Stomach (tissue), 9 donors: ENCODE results near the gene QRSL1. TPM values are rescaled to one million over a fixed set of nuclear protein-coding genes. Genes with fewer than 3 reads are reported as not detected.

ENCODE experiments used
- DNase-seq, 2 donors: peaks; one replicate each; pipeline versions ENCODE4 v3.0.0 to v3.0.0-alpha.2; 2013 to 2019
- H3K27ac ChIP-seq, 5 donors: fragments of 200-600 bp in 4 of 5; sonication (generic) in 4 of 5; one replicate each; pipeline ENCODE4 v1.5.1; 2013 to 2019; ENCODE audit warnings: mild to moderate bottlenecking in 1 of 5, moderate library complexity in 1 of 5
- H3K27me3 ChIP-seq, 3 donors: fragments of 200-600 bp; sonication (generic); one replicate each; pipeline ENCODE4 v1.5.1; 2017 to 2019; ENCODE audit warnings: mixed run types in 1 of 3
- H3K36me3 ChIP-seq, 4 donors: fragments of 200-600 bp; sonication (generic); 1 replicate in 3 of 4; 2 replicates in 1 of 4; pipeline ENCODE4 v1.5.1; 2016 to 2019
- H3K4me1 ChIP-seq, 4 donors: fragments of 200-600 bp; sonication (generic); one replicate each; pipeline ENCODE4 v1.5.1; 2016 to 2019
- H3K4me3 ChIP-seq, 4 donors: fragments of 200-600 bp; sonication (generic) in 3 of 4; one replicate each; pipeline ENCODE4 v1.5.1; 2016 to 2019; ENCODE audit warnings: mild to moderate bottlenecking in 1 of 4
- H3K9me3 ChIP-seq, 4 donors: fragments of 200-600 bp; sonication (generic); one replicate each; pipeline ENCODE4 v1.5.1; 2016 to 2019
- CTCF ChIP-seq, 7 experiments: fragments of 450-650 bp in 4 of 7; fragments of 200-600 bp in 3 of 7; sonication (generic) in 3 of 7; IDR thresholded peaks; one replicate each; pipeline ENCODE4 v1.5.1; 2016 to 2019; ENCODE audit warnings: antibody characterized with exemption in 7 of 7, control low read depth in 2 of 7, mild to moderate bottlenecking in 1 of 7
- EP300 ChIP-seq: sonication (generic); formaldehyde crosslinking; IDR thresholded peaks from one replicate; pipeline ENCODE4 v1.6.1; 2017; ENCODE audit warnings: antibody characterized with exemption
- POLR2A ChIP-seq, 4 donors: fragments of 450-650 bp; IDR thresholded peaks; one replicate each; pipeline ENCODE4 v1.6.1; 2016; ENCODE audit warnings: antibody characterized with exemption in 4 of 4, control low read depth in 2 of 4, mild to moderate bottlenecking in 1 of 4, moderate library complexity in 1 of 4
- POLR2AphosphoS5 ChIP-seq, 3 donors: sonication (generic); formaldehyde crosslinking; IDR thresholded peaks; one replicate each; pipeline ENCODE4 v1.6.1; 2016; ENCODE audit warnings: antibody characterized with exemption in 3 of 3
- WGBS, 5 donors: extraction: QIAGEN DNeasy Blood & Tissue Kit in 3 of 5; methylation state at CpG; one replicate each; pipeline versions ENCODE4 v1.1.5 to v1.1.7; 2013 to 2018; 5-methylcytosine and 5-hydroxymethylcytosine counted together
- intact Hi-C: fragments of 100-400 bp; cut with DNase I; formaldehyde crosslinking; loops from one replicate; pipeline ENCODE4 v1.15.1; 2023; ENCODE audit warnings: low total_unique reads
- polyA plus RNA-seq, 3 donors: library from polyadenylated mRNA; stranded (reverse); fragments of 200-250 nt; gene quantifications; one replicate each; pipeline ENCODE4 v1.2.3, GENCODE V29; 2013
- total RNA-seq, 5 donors: library from RNA; depleted of rRNA; stranded (reverse); fragments of >200 nt; gene quantifications; one replicate each; pipeline versions ENCODE4 v1.1.0 to v1.2.3, GENCODE V29; 2014 to 2016
- donor health status: healthy with polysubstance abuse.
- donor health status: Bipolar disorder and iron deficiency.
- donor health status: healthy.

The QRSL1 gene
- total and polyA plus RNA-seq, 8 donors = 2.3 to 19.8 (median 6.9) TPM

DNA sequence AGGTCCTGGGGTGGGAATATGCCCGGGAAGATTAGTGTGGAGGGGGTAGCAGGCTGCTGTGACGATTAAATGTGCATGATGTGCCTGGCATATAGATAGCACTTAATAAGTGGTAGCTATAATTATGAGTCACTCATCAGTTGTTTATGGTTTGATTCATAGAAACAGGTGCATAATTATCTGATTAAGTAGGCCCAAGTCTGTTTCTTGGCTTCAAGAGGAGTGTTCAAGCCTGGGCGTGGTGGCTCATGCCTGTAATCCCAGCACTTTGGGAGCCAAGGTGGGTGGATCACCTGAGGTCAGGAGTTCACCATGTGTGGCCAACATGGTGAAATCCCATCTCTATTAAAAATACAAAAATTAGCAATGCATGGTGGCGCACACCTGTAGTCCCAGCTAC lies 74.9 kb downstream of the QRSL1 start:
- peaks cover 0 to 21% (median 11%) of the 10 kb centered on the region in 4 donors for H3K4me1 ChIP-seq
- TF ChIP-seq POLR2AphosphoS5 (IDR thresholded peaks at IDR 0.05) (no peak), CTCF (IDR thresholded peaks at IDR 0.05) (no peak), POLR2A (IDR thresholded peaks at IDR 0.05) (no peak), EP300 (no peak)
- 85 to 95% (median 92%) methylated on average over 4 of the region's 4 CpGs for WGBS, 5 donors
- no peaks in the 10 kb centered on the region for H3K36me3 ChIP-seq
- no peak overlapping the region for H3K4me3 ChIP-seq
- no peak overlapping the region for H3K27ac ChIP-seq
- DNase-seq = no peak
- intact Hi-C loops = no loop called here
- H3K27me3 ChIP-seq = no peaks in the 10 kb centered on the region
- peaks cover 0 to 11% (median 4%) of the 10 kb centered on the region in 4 donors for H3K9me3 ChIP-seq

- no peaks in the 10 kb centered on the region for H3K36me3 ChIP-seq
- intact Hi-C loops = no loop called here
- no peak for TF ChIP-seq EP300
- TF ChIP-seq POLR2A (IDR thresholded peaks at IDR 0.05) = no peak
- TF ChIP-seq POLR2AphosphoS5 (IDR thresholded peaks at IDR 0.05) = no peak
- no peak for TF ChIP-seq CTCF (IDR thresholded peaks at IDR 0.05)
- H3K27ac ChIP-seq = no peak overlapping the region
- no peak overlapping the region for H3K4me3 ChIP-seq
- H3K27me3 ChIP-seq = no peaks in the 10 kb centered on the region
- H3K9me3 ChIP-seq = peaks cover 0 to 11% (median 4%) of the 10 kb centered on the region in 4 donors
- H3K4me1 ChIP-seq = peaks cover 0 to 21% (median 11%) of the 10 kb centered on the region in 4 donors
- 91 to 95% (median 93%) methylated on average over 6 of the region's 6 CpGs for WGBS, 5 donors
- no peak for DNase-seq
These were observed 75.8 kb downstream of the QRSL1 start for GRCh38 chr6:106705156-106705555.

GRCh38 chr6:106710580-106710979 lies 81.2 kb downstream of the QRSL1 start:
- intact Hi-C loops = no loop called here
- Histone ChIP-seq H3K27me3 (peaks cover 0 to 6% (median 0%) of the 10 kb centered on the region in 3 donors), H3K27ac (no peak overlapping the region), H3K4me1 (no peaks in the 10 kb centered on the region), H3K9me3 (peaks cover 0 to 2% (median under 1%) of the 10 kb centered on the region in 4 donors), H3K4me3 (no peak overlapping the region), H3K36me3 (no peaks in the 10 kb centered on the region)
- 75 to 92% (median 77%) methylated on average over 1 of the region's 1 CpG for WGBS, 5 donors
- DNase-seq = no peak
- no peak for TF ChIP-seq CTCF (IDR thresholded peaks at IDR 0.05)
- TF ChIP-seq POLR2A (IDR thresholded peaks at IDR 0.05) = no peak
- no peak for TF ChIP-seq POLR2AphosphoS5 (IDR thresholded peaks at IDR 0.05)
- no peak for TF ChIP-seq EP300

- H3K4me1 ChIP-seq = peaks cover 0 to 9% (median 0%) of the 10 kb centered on the region in 4 donors
- peaks cover 0 to 6% (median 0%) of the 10 kb centered on the region in 3 donors for H3K27me3 ChIP-seq
- intact Hi-C loops = no loop called here
- H3K9me3 ChIP-seq = no peaks in the 10 kb centered on the region
- DNase-seq = no peak
- TF ChIP-seq POLR2AphosphoS5 (IDR thresholded peaks at IDR 0.05) = no peak
- TF ChIP-seq POLR2A (IDR thresholded peaks at IDR 0.05) = no peak
- TF ChIP-seq EP300 = no peak
- no peak for TF ChIP-seq CTCF (IDR thresholded peaks at IDR 0.05)
- 63 to 76% (median 70%) methylated on average over 2 of the region's 2 CpGs for WGBS, 5 donors
- H3K27ac ChIP-seq = no peak overlapping the region
- no peak overlapping the region for H3K4me3 ChIP-seq
- H3K36me3 ChIP-seq = no peaks in the 10 kb centered on the region
These were observed 84.9 kb downstream of the QRSL1 start for GRCh38 chr6:106714281-106714680.
